Psoas muscle (tissue), 8 donors: ENCODE measurements around the gene CUEDC1. TPM values are rescaled to one million over a fixed set of nuclear protein-coding genes. Genes with fewer than 3 reads are reported as not detected.

Experiments used
- ATAC-seq, 4 donors: fragments of 200-7000 bp; cut with Tn5 transposase; one replicate each; pipeline ENCODE4 v1.9.1; 2020; ENCODE audit warnings: moderate library complexity in 3 of 4, mild to moderate bottlenecking in 2 of 4
- DNase-seq, 2 donors: peaks; one replicate each; pipeline ENCODE4 v3.0.0-alpha.2; 2020
- H3K27ac ChIP-seq: fragments of 200-600 bp; one replicate; pipeline ENCODE4 v1.8.0; 2022
- H3K27me3 ChIP-seq, 3 donors: fragments of 200-600 bp in 1 of 3; one replicate each; pipeline versions ENCODE4 v1.6.1 to v1.8.0; 2013 to 2022; ENCODE audit warnings: low read length in 2 of 3, mild to moderate bottlenecking in 2 of 3, moderate library complexity in 1 of 3; ENCODE audit not compliant: insufficient read depth in 3 of 3
- H3K36me3 ChIP-seq, 2 donors: fragments of 200-600 bp in 1 of 2; one replicate each; pipeline versions ENCODE4 v1.6.1 to v1.8.0; 2013 to 2022; ENCODE audit warnings: low read depth in 1 of 2, mild to moderate bottlenecking in 1 of 2, moderate library complexity in 1 of 2; ENCODE audit not compliant: insufficient read depth in 1 of 2
- H3K4me1 ChIP-seq: fragments of 200-600 bp; one replicate; pipeline ENCODE4 v1.8.0; 2022
- H3K4me3 ChIP-seq: fragments of 200-600 bp; one replicate; pipeline ENCODE4 v1.8.0; 2022; ENCODE audit warnings: mild to moderate bottlenecking
- H3K9me3 ChIP-seq: fragments of 200-600 bp; one replicate; pipeline ENCODE4 v1.8.0; 2022
- WGBS, 3 donors: extraction: QIAGEN DNeasy Blood & Tissue Kit; methylation state at CpG; one replicate each; pipeline versions ENCODE4 v1.1.6 to v1.1.7; 2013; 5-methylcytosine and 5-hydroxymethylcytosine counted together
- intact Hi-C, 2 donors: fragments of 100-400 bp; cut with DNase I; formaldehyde crosslinking; loops; one replicate each; pipeline versions ENCODE4 v1.11.0 to v1.14.2; 2022
- polyA plus RNA-seq, 3 donors: library from polyadenylated mRNA; stranded (reverse); fragments of 200-250 nt; gene quantifications; one replicate each; pipeline ENCODE4 v1.2.3, GENCODE V29; 2013
- total RNA-seq, 4 donors: library from RNA; stranded (reverse); fragmentation: NEBNext Ultra II Directional in 2 of 4; extraction: Animal tissue kit (Norgen Biotek cat#: 25700) in 2 of 4; gene quantifications; one replicate each; pipeline versions ENCODE4 v1.2.1 to v1.2.4, GENCODE V29; 2021 to 2023
- TF ChIP-seq, protein P1 (sequence below): fragments of 200-600 bp; IDR thresholded peaks from one replicate; pipeline ENCODE4 v1.8.0; 2022; ENCODE audit warnings: antibody characterized with exemption
- donor health status: healthy with polysubstance abuse.
- donor health status: DM: no; HTN: no; CAD: no; lungs with moderate emphysema.
- donor health status: Bipolar disorder and iron deficiency.
- donor health status: healthy.
- donor health status: DM: yes; HTN: yes; CAD: no.
- donor health status: DM: no; HTN: no; CAD: no.
- donor health status: DM: no; HTN: no; CAD: no.
- donor health status: DM: yes; HTN: yes; CAD: no.

Gene CUEDC1
- total and polyA plus RNA-seq, 7 donors = 28.0 to 67.2 (median 46.4) TPM

DNA sequence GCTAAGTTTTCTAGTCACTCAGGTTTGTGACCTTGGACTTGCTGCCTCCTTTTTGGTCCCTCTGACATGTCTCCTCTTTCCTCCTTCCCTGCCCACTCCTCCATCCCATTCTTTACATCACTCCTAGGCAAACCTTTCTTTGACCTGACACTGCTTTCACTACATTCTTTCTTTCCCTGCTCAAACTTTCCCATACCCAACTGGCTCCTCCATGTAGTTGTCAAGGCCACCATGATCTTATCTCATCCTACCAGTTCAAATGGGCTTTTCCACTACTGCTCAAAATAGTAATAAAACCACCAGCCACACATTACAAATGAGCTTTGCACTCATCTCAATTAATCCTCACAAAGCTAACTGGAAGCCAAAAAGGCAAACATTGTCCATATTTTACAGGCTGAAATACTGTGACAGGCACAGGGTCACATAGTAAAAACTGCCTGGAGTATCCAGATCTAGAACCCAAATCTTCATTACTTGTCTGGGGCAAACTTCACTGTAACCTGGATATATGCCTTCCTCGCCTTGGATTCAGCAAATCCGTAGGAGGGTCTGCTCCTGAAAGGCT is 119.8 kb downstream of the CUEDC1 start:
- no peak for ATAC-seq
- H3K9me3 ChIP-seq = no peaks in the 10 kb centered on the region
- peaks cover 10 to 23% of the 10 kb centered on the region in 2 donors for H3K36me3 ChIP-seq
- no peaks in the 10 kb centered on the region for H3K27me3 ChIP-seq
- H3K27ac ChIP-seq = peak overlapping the region; percentile 68
- 90 to 95% (median 95%) methylated on average over 2 of the region's 2 CpGs for WGBS, 3 donors
- peaks cover 53% of the 10 kb centered on the region for H3K4me1 ChIP-seq
- H3K4me3 ChIP-seq = no peak overlapping the region
- intact Hi-C loops = loop anchor here (10.0 kb wide), 2 partner anchors 231 to 241 kb away; no protein-coding TSS in a partner anchor
- TF ChIP-seq, protein P1, sequence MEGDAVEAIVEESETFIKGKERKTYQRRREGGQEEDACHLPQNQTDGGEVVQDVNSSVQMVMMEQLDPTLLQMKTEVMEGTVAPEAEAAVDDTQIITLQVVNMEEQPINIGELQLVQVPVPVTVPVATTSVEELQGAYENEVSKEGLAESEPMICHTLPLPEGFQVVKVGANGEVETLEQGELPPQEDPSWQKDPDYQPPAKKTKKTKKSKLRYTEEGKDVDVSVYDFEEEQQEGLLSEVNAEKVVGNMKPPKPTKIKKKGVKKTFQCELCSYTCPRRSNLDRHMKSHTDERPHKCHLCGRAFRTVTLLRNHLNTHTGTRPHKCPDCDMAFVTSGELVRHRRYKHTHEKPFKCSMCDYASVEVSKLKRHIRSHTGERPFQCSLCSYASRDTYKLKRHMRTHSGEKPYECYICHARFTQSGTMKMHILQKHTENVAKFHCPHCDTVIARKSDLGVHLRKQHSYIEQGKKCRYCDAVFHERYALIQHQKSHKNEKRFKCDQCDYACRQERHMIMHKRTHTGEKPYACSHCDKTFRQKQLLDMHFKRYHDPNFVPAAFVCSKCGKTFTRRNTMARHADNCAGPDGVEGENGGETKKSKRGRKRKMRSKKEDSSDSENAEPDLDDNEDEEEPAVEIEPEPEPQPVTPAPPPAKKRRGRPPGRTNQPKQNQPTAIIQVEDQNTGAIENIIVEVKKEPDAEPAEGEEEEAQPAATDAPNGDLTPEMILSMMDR = no peak
- DNase-seq = no peak

DNA sequence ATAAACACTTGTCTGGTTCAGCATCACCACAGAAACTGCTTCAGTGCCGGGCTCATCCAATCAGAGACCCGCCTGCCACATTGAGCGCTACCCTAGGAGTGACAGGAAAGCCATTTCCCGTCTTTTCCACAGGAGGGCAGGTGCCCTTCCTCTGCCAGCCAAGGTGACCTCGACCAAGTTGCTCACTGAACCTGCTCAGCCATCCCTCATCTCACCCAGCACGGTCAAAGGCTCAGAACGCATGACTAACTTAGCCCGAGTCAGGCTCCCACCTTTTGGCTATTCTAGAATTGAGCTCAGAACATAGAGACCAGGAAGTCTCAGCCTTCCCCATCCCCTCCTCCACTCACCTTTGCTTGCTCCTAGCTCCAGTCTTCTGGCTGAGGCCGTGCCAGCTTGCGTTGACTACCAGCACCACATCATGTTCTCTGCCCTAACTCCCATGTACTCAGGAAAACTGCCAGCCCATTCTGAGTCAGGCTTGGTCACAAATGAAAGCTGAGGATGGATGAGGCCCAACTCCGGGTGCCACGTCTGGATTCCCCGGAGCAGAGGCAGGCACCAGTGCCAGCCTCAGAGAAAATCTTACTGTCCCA is 121.0 kb downstream of the CUEDC1 start:
- 33 to 53% (median 40%) methylated on average over 13 of the region's 13 CpGs for WGBS, 3 donors
- DNase-seq (peak; percentile 74 to 94), ATAC-seq (peak; percentile 88 to 89 (median 88))
- TF ChIP-seq, protein P1 = no peak
- Histone ChIP-seq H3K27ac (peak overlapping the region; percentile 68), H3K4me1 (peaks cover 46% of the 10 kb centered on the region), H3K27me3 (no peaks in the 10 kb centered on the region), H3K36me3 (peaks cover 10 to 17% of the 10 kb centered on the region in 2 donors), H3K9me3 (no peaks in the 10 kb centered on the region), H3K4me3 (peak overlapping the region; percentile 36)
- intact Hi-C loops = loop anchor here (5.0 to 10.0 kb wide), 3 partner anchors 229 to 697 kb away; no protein-coding TSS in a partner anchor

DNA sequence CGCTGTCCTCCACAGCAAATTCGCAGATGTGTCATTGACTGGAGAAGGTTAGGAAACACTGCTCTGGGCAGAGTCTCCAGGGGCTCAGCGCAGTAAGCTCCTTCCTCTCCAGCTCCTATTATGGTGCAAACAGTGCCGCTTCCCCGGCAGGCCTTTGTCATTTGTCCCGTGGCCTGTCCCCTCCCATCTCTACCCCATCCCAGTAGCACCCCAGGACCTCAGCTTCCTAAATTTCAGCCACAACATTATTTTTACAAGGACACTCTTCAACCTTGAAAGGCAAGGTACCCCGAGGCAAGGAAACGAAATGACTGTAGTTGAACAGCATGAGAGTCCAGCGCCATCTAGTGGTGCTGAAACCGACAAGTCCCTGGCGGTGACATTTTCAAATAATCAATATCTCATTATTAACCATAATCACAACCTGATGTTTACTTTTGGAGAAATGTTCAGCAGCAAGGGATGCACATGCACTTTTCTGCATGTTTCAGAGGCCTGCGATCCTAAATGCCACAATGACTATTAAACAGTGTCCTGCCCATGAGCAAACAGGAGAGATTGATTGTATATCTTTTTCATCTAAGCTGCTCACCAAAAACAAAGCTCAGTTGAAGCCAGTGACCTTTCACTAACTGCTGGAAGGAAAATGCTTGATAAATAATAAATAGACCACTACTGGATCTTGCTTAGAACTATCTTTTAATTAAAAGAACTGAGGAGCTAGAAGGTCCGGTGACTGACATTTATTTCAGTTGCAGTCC is 121.9 kb downstream of the CUEDC1 start:
- Histone ChIP-seq H3K4me1 (peaks cover 38% of the 10 kb centered on the region), H3K27me3 (no peaks in the 10 kb centered on the region), H3K9me3 (no peaks in the 10 kb centered on the region), H3K4me3 (peak overlapping the region; percentile 60), H3K36me3 (peaks cover 7 to 8% of the 10 kb centered on the region in 2 donors), H3K27ac (peak overlapping the region; percentile 68)
- TF ChIP-seq, protein P1 = peak; percentile 93
- DNase-seq = peak; percentile 67 to 82
- intact Hi-C loops = loop anchor here (5.0 to 10.0 kb wide), 3 partner anchors 229 to 696 kb away; no protein-coding TSS in a partner anchor
- 4 to 10% (median 6%) methylated on average over 13 of the region's 13 CpGs for WGBS, 3 donors
- peak; percentile 68 to 83 (median 81) for ATAC-seq

DNA sequence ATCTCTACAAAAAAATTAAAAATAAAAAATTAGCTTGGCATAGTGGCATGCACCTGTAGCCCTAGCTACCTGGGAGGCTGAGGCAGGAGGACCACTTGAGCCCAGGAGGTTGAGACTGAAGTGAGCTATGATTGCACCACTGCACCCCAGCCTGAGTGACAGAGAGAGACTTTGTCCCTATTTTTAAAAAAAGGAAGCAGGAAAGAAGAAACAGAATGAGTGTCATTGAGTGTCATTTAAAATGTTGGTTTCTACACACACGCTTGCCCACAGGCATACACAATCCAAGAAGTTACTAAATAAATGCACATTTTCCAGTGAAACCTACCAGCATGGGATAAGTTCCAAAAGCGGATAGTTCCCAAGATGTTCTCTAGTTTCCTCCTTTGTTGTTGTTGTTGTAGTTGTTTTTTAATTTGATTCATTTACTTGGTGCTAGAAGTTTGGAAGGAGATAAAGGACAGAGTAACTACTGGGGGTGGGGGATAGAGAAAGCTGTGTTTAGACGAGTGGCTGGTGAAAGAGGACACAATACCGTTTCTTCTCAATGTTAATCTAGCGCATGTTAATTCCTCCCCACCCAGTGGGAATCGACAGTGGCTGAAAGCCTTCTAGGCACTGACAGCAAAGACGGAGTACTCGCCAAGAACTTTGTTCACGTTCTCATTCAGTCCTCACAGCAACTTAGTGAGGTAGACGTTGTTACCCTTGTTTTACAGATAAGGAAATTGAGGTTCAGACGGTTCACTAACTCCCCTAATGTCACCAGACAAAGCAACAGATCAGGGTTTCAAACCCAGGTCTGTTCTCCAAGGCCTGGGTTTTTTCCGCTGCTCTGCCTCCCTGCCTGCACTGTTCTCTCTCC is 122.7 kb downstream of the CUEDC1 start:
- H3K27me3 ChIP-seq = no peaks in the 10 kb centered on the region
- ATAC-seq = peak in 1 of 4 donors; percentile 4
- 29 to 35% (median 33%) methylated on average over 12 of the region's 12 CpGs for WGBS, 3 donors
- H3K4me3 ChIP-seq = peak overlapping the region; percentile 60
- H3K36me3 ChIP-seq = peaks cover 6% of the 10 kb centered on the region in 2 donors
- intact Hi-C loops = loop anchor here (5.0 to 10.0 kb wide), 3 partner anchors 228 to 695 kb away; no protein-coding TSS in a partner anchor
- TF ChIP-seq, protein P1 = no peak
- no peak for DNase-seq
- H3K9me3 ChIP-seq = no peaks in the 10 kb centered on the region
- peaks cover 31% of the 10 kb centered on the region for H3K4me1 ChIP-seq
- peak overlapping the region; percentile 68 for H3K27ac ChIP-seq
